ENCODE results near the gene SBNO2. TPM values are rescaled to one million over a fixed set of nuclear protein-coding genes. Genes with fewer than 3 reads are reported as not detected.
A peak's percentile ranks its signal among the peaks of the same experiment; 100 is the strongest.

Gene SBNO2
- total and polyA plus RNA-seq, 4 donors: 2.2 to 25.0 (median 15.0) TPM

DNA sequence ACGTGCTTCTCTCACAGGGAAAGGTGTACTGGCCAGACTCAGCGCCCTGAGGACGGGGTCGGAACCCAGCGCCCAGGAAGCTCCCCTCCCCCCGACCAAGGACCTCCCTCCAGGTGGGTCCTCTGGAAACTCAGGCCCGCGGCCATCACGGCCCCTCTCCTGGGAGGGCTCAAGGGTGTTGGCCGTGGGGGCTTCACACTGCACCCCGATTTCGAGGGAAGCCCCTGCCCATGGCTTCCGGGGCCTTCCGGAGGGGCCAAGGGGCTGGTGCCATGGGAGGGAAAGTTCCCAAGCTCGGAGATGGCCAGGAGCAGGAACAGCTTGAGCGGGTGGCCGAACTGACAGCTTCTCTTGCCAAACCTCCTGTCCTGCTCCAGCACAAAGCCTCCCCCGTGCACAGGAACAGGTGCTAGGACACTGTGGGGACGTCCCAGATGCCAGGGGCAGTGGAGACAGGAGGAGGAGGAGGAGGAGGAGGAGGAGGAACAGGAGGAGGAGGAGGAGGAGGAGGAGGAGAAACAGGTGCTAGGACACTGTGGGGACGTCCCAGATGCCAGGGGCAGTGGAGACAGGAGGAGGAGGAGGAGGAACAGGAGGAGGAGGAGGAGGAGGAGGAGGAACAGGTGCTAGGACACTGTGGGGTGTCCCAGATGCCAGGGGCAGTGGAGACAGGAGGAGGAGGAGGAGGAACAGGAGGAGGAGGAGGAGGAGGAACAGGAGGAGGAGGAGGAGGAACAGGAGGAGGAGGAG lies 10.0 kb downstream of the SBNO2 start (continued):
- no peak for TF ChIP-seq HNF4G (IDR thresholded peaks at IDR 0.05)
- TF ChIP-seq, protein P1, sequence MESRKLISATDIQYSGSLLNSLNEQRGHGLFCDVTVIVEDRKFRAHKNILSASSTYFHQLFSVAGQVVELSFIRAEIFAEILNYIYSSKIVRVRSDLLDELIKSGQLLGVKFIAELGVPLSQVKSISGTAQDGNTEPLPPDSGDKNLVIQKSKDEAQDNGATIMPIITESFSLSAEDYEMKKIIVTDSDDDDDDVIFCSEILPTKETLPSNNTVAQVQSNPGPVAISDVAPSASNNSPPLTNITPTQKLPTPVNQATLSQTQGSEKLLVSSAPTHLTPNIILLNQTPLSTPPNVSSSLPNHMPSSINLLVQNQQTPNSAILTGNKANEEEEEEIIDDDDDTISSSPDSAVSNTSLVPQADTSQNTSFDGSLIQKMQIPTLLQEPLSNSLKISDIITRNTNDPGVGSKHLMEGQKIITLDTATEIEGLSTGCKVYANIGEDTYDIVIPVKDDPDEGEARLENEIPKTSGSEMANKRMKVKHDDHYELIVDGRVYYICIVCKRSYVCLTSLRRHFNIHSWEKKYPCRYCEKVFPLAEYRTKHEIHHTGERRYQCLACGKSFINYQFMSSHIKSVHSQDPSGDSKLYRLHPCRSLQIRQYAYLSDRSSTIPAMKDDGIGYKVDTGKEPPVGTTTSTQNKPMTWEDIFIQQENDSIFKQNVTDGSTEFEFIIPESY (IDR thresholded peaks at IDR 0.05): no peak
- TF ChIP-seq NR2F2 (IDR thresholded peaks at IDR 0.05): no peak
- TF ChIP-seq RAD21 (IDR thresholded peaks at IDR 0.05): no peak

DNA sequence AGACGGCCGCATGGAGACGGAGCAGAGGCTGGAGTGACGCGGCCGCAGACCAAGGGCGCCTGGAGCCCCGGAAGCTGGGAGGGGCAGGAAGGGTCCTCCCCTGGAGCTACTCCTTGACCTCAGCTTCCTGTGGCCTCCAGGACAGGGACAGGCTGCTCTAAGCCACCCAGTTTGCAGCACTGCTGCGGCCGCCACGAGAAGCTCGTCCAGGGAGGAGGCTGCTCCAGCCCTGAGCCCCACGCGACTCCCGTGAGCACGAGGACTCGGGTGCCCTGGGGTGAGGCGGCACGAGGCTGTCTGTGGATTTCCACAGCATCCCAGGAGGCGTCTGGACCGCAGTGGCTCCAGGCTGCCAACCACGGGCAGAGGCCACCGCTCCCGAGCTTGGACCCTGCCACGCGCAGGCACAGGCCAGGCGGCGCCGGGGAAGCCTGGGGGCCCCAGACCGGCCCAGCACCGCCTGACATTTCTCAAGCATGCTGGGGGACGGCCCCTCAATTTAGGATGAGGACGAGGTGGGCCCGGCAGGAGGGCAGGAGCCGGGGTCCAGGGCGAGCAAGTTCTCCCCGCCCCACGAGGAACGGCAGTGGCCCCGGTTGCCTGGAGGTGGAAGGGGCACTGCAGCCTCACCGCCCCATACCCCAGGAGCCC lies 10.7 kb downstream of the SBNO2 start:
- Histone ChIP-seq H3K4me3 (ENCODE audit: low read depth in 1 of 3, low read length in 3 of 3) (no peak overlapping the region), H3K27ac (ENCODE audit: low read depth in 1 of 2, low read length in 2 of 2) (peak overlapping the region; percentile 46 to 50), H3K9me3 (ENCODE audit: control insufficient read depth in 4 of 4, low read length in 3 of 4) (no peaks in the 10 kb centered on the region), H3K27me3 (ENCODE audit: control insufficient read depth in 4 of 4, insufficient read depth in 4 of 4, low read length in 3 of 4) (no peaks in the 10 kb centered on the region), H3K4me1 (ENCODE audit: control insufficient read depth in 4 of 4, insufficient read depth in 4 of 4, low read length in 3 of 4) (peaks cover 2 to 32% (median 23%) of the 10 kb centered on the region in 4 donors), H3K9ac (ENCODE audit: low read depth in 1 of 2, low read length in 2 of 2) (no peak overlapping the region), H3K36me3 (ENCODE audit: control insufficient read depth in 4 of 4, insufficient read depth in 3 of 4, low read depth in 1 of 4, low read length in 3 of 4) (peaks cover 0 to 8% (median 0%) of the 10 kb centered on the region in 4 donors)
- DNase-seq (ENCODE audit: low spot score): no peak
- 78% methylated on average over 41 of the region's 41 CpGs for WGBS
- TF ChIP-seq GABPA (IDR thresholded peaks at IDR 0.05 in 1 of 2, conservative IDR thresholded peaks at IDR 0.05 in 1 of 2): no peak
- TF ChIP-seq FOXA1 (IDR thresholded peaks at IDR 0.05): no peak
- TF ChIP-seq, protein P2, sequence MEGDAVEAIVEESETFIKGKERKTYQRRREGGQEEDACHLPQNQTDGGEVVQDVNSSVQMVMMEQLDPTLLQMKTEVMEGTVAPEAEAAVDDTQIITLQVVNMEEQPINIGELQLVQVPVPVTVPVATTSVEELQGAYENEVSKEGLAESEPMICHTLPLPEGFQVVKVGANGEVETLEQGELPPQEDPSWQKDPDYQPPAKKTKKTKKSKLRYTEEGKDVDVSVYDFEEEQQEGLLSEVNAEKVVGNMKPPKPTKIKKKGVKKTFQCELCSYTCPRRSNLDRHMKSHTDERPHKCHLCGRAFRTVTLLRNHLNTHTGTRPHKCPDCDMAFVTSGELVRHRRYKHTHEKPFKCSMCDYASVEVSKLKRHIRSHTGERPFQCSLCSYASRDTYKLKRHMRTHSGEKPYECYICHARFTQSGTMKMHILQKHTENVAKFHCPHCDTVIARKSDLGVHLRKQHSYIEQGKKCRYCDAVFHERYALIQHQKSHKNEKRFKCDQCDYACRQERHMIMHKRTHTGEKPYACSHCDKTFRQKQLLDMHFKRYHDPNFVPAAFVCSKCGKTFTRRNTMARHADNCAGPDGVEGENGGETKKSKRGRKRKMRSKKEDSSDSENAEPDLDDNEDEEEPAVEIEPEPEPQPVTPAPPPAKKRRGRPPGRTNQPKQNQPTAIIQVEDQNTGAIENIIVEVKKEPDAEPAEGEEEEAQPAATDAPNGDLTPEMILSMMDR (IDR thresholded peaks at IDR 0.05; ENCODE audit: low read depth, low read length, missing input control): no peak
- TF ChIP-seq JUND (IDR thresholded peaks at IDR 0.05): no peak
- peak; percentile 10 to 34 for TF ChIP-seq RXRA (IDR thresholded peaks at IDR 0.05)
- peak; percentile 84 for TF ChIP-seq NR2F2 (IDR thresholded peaks at IDR 0.05)
- TF ChIP-seq, protein P3, sequence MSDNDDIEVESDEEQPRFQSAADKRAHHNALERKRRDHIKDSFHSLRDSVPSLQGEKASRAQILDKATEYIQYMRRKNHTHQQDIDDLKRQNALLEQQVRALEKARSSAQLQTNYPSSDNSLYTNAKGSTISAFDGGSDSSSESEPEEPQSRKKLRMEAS (IDR thresholded peaks at IDR 0.05): no peak

DNA sequence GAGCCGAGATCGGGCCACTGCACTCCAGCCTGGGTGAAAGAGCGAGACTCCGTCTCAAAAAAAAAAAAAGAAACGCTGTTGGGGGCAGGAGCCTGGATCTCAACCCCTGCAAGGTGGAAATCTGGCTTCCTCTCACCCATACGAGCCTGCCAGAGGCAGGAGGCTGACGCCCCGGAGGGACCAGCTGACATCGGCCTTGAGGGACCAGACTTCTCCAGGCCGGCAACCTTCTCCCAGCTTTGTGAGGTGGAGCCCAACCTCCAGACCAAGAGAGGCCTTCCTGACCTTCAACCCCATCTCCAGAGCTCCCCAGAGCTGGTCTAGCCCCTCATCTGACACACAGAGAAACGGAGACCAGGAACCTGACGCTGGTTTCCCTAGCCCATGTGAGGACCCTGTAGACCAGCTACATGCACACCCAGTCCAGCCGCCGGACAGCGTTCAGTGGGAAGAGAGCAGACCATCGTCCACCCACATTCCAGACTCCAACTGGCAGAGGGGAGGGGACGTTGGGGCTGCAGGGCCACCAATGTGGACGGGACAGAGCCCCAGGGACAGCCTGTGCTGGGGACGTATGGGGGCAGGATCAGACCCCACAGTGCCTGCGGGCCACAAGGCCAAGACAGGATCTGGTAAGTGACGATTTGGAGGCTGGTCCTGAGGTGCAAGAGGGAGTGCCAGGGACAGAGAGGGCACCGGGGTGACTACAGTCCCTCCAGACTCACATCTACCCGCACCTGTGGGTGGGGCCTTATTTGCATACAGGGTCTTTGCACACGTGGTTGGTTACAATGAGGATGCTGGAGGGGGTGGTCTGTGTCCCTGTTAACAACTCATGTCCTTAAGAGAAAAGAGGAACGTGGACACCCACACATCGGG lies 11.4 kb downstream of the SBNO2 start:
- WGBS: 85% methylated on average over 26 of the region's 26 CpGs
- no peaks in the 10 kb centered on the region for H3K27me3 ChIP-seq (ENCODE audit: control insufficient read depth in 4 of 4, insufficient read depth in 4 of 4, low read length in 3 of 4)
- H3K36me3 ChIP-seq (ENCODE audit: control insufficient read depth in 4 of 4, insufficient read depth in 3 of 4, low read depth in 1 of 4, low read length in 3 of 4): peaks cover 0 to 13% (median 0%) of the 10 kb centered on the region in 4 donors
- no peaks in the 10 kb centered on the region for H3K9me3 ChIP-seq (ENCODE audit: control insufficient read depth in 4 of 4, low read length in 3 of 4)
- H3K9ac ChIP-seq (ENCODE audit: low read depth in 1 of 2, low read length in 2 of 2): no peak overlapping the region
- H3K27ac ChIP-seq (ENCODE audit: low read depth in 1 of 2, low read length in 2 of 2): peak overlapping the region in 1 of 2 donors; percentile 7
- H3K4me1 ChIP-seq (ENCODE audit: control insufficient read depth in 4 of 4, insufficient read depth in 4 of 4, low read length in 3 of 4): peaks cover 2 to 25% (median 18%) of the 10 kb centered on the region in 4 donors
- DNase-seq (ENCODE audit: low spot score): no peak
- no peak overlapping the region for H3K4me3 ChIP-seq (ENCODE audit: low read depth in 1 of 3, low read length in 3 of 3)
- no peak for TF ChIP-seq GABPA (IDR thresholded peaks at IDR 0.05 in 1 of 2, conservative IDR thresholded peaks at IDR 0.05 in 1 of 2)
- no peak for TF ChIP-seq YY1 (IDR thresholded peaks at IDR 0.05)
- TF ChIP-seq FOXA1 (IDR thresholded peaks at IDR 0.05): no peak
- TF ChIP-seq TAF1 (conservative IDR thresholded peaks at IDR 0.05): no peak
- TF ChIP-seq, protein P4, sequence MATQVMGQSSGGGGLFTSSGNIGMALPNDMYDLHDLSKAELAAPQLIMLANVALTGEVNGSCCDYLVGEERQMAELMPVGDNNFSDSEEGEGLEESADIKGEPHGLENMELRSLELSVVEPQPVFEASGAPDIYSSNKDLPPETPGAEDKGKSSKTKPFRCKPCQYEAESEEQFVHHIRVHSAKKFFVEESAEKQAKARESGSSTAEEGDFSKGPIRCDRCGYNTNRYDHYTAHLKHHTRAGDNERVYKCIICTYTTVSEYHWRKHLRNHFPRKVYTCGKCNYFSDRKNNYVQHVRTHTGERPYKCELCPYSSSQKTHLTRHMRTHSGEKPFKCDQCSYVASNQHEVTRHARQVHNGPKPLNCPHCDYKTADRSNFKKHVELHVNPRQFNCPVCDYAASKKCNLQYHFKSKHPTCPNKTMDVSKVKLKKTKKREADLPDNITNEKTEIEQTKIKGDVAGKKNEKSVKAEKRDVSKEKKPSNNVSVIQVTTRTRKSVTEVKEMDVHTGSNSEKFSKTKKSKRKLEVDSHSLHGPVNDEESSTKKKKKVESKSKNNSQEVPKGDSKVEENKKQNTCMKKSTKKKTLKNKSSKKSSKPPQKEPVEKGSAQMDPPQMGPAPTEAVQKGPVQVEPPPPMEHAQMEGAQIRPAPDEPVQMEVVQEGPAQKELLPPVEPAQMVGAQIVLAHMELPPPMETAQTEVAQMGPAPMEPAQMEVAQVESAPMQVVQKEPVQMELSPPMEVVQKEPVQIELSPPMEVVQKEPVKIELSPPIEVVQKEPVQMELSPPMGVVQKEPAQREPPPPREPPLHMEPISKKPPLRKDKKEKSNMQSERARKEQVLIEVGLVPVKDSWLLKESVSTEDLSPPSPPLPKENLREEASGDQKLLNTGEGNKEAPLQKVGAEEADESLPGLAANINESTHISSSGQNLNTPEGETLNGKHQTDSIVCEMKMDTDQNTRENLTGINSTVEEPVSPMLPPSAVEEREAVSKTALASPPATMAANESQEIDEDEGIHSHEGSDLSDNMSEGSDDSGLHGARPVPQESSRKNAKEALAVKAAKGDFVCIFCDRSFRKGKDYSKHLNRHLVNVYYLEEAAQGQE (IDR thresholded peaks at IDR 0.05): no peak
- no peak for TF ChIP-seq HNF4G (IDR thresholded peaks at IDR 0.05)
- no peak for TF ChIP-seq ATF3 (IDR thresholded peaks at IDR 0.05)
- no peak for TF ChIP-seq SP1 (IDR thresholded peaks at IDR 0.05)
- no peak for TF ChIP-seq HNF4A (conservative IDR thresholded peaks at IDR 0.05)
- no peak for TF ChIP-seq EGR1 (IDR thresholded peaks at IDR 0.05; ENCODE audit: low read depth in 2 of 2)
- TF ChIP-seq, protein P1 (IDR thresholded peaks at IDR 0.05): no peak

Measured in liver (tissue), 9 donors.